ENCODE data around the gene FRYL.

- TF ChIP-seq GATA2 (IDR thresholded peaks at IDR 0.05; ENCODE audit: low read depth, low read length) (no peak), GATA3 (IDR thresholded peaks at IDR 0.05; ENCODE audit: low read depth, low read length) (no peak)
Measured at GRCh38 chr4:48766131-48766792, 13.8 kb downstream of the FRYL start.
